A549 (cell line): ENCODE measurements around the gene UGT3A2. TPM values are rescaled to one million over a fixed set of nuclear protein-coding genes. Genes with fewer than 3 reads are reported as not detected.

ENCODE experiments used
- ATAC-seq, 2 experiments: fragments of 200-7000 bp in 1 of 2; fragments of >200 bp in 1 of 2; cut with Nextera tagmentation in 1 of 2; cut with Tn5 transposase in 1 of 2; 3 replicates each; pipeline versions ENCODE4 v1.8.0 to v1.9.1; 2018 to 2020; ENCODE audit warnings: mild to moderate bottlenecking in 1 of 2, moderate library complexity in 1 of 2
- CTCF ChIA-PET: fragments of 300-600 bp; sonication (Branson Sonifier 250); formaldehyde crosslinking; extraction: SDS; loops from one replicate; lab custom pipeline; 2021; ENCODE audit warnings: antibody characterized with exemption, inconsistent platforms; lab: Yijun Ruan, JAX
- POLR2A ChIA-PET: fragments of 350-600 bp; formaldehyde crosslinking; extraction: SDS; loops from one replicate; lab custom pipeline; 2021; ENCODE audit warnings: antibody characterized with exemption, inconsistent platforms; lab: Yijun Ruan, JAX
- DNase-seq, 2 experiments: peaks; one replicate each; pipeline versions ENCODE4 v3.0.0 to v3.0.0-alpha.2; 2011 to 2016; ENCODE audit warnings: low read depth in 1 of 2, low spot score in 1 of 2
- FAIRE-seq: peaks from 2 replicates; lab custom pipeline; 2011; peaks lifted over from hg19 to GRCh38; lab: Jason Lieb, UNC
- H3K27ac ChIP-seq, 2 experiments: fragments of >200 bp; sonication (Bioruptor Twin); formaldehyde crosslinking; 3 replicates each; pipeline ENCODE4 v1.5.1; 2016 to 2017
- H3K4me1 ChIP-seq: fragments of >200 bp; sonication (Bioruptor Twin); formaldehyde crosslinking; 3 replicates; pipeline ENCODE4 v1.6.1; 2016
- H3K4me2 ChIP-seq: fragments of >200 bp; sonication (Bioruptor Twin); formaldehyde crosslinking; 3 replicates; pipeline ENCODE4 v1.6.1; 2016
- H3K4me3 ChIP-seq: fragments of >200 bp; sonication (Bioruptor Twin); formaldehyde crosslinking; 3 replicates; pipeline ENCODE4 v1.5.1; 2016
- H3K9me3 ChIP-seq: fragments of >200 bp; sonication (Bioruptor Twin); formaldehyde crosslinking; 3 replicates; pipeline ENCODE4 v1.6.1; 2016
- ATOH8 ChIP-seq: fragments of 250-450 bp; sonication (Bioruptor Pico); IDR thresholded peaks from 2 replicates; pipeline ENCODE4 v1.5.0; 2020; ENCODE audit warnings: low read depth, mild to moderate bottlenecking, moderate library complexity
- BCL3 ChIP-seq: fragments of >200 bp; sonication (Bioruptor Twin); formaldehyde crosslinking; IDR thresholded peaks from 3 replicates; pipeline ENCODE4 v1.6.1; 2016
- BHLHE40 ChIP-seq: IDR thresholded peaks from 2 replicates; pipeline ENCODE4 v1.6.1; 2012; ENCODE audit warnings: low read depth, low read length, inconsistent platforms
- CBX8 ChIP-seq: fragments of 200-600 bp; sonication (generic); IDR thresholded peaks from 2 replicates; pipeline ENCODE4 v1.6.1; 2016
- CHD4 ChIP-seq: fragments of 200-600 bp; sonication (generic); IDR thresholded peaks from 2 replicates; pipeline ENCODE4 v1.6.1; 2016; ENCODE audit warnings: antibody characterized with exemption, mild to moderate bottlenecking, borderline replicate concordance
- CTCF ChIP-seq: fragments of >200 bp; sonication (Bioruptor Twin); formaldehyde crosslinking; IDR thresholded peaks from 3 replicates; pipeline ENCODE4 v1.5.1; 2016
- E2F6 ChIP-seq: IDR thresholded peaks from 2 replicates; pipeline ENCODE4 v1.6.1; 2012; ENCODE audit warnings: low read depth, borderline replicate concordance
- EHMT2 ChIP-seq: fragments of 200-600 bp; sonication (generic); IDR thresholded peaks from 2 replicates; pipeline ENCODE4 v1.6.1; 2016; ENCODE audit warnings: antibody characterized with exemption, low read depth, mild to moderate bottlenecking, moderate library complexity
- FOSL2 ChIP-seq, 2 experiments: fragments of 450-650 bp in 1 of 2; fragments of >200 bp in 1 of 2; sonication (Bioruptor Twin) in 1 of 2; formaldehyde crosslinking; IDR thresholded peaks; 2 replicates each; pipeline versions ENCODE4 v1.5.0 to v1.6.1; 2016 to 2020; ENCODE audit warnings: mild to moderate bottlenecking in 1 of 2, moderate library complexity in 1 of 2
- FOXS1 ChIP-seq: fragments of 250-450 bp; sonication (Bioruptor Pico); IDR thresholded peaks from 2 replicates; pipeline ENCODE4 v1.5.0; 2020; ENCODE audit warnings: mild to moderate bottlenecking, moderate library complexity
- HES2 ChIP-seq: fragments of >200 bp; sonication (Bioruptor Twin); formaldehyde crosslinking; IDR thresholded peaks from 2 replicates; pipeline ENCODE4 v1.6.1; 2016
- HEYL ChIP-seq: fragments of 250-450 bp; sonication (Bioruptor Pico); IDR thresholded peaks from 2 replicates; pipeline ENCODE4 v1.8.0; 2021; ENCODE audit warnings: mild to moderate bottlenecking, moderate library complexity
- HOXB13 ChIP-seq: fragments of 250-450 bp; sonication (Bioruptor Pico); IDR thresholded peaks from 2 replicates; pipeline ENCODE4 v1.5.0; 2020; ENCODE audit warnings: low read depth, mild to moderate bottlenecking, moderate library complexity
- JUNB ChIP-seq: fragments of >200 bp; sonication (Bioruptor Twin); formaldehyde crosslinking; IDR thresholded peaks from 2 replicates; pipeline ENCODE4 v1.6.1; 2016
- KDM5A ChIP-seq: fragments of 200-600 bp; sonication (generic); IDR thresholded peaks from 2 replicates; pipeline ENCODE4 v1.6.1; 2016; ENCODE audit warnings: antibody characterized with exemption, mild to moderate bottlenecking
- MAFK ChIP-seq: fragments of 450-650 bp; IDR thresholded peaks from 2 replicates; pipeline ENCODE4 v1.6.1; 2014; ENCODE audit not compliant: partially characterized antibody
- MAX ChIP-seq: IDR thresholded peaks from 2 replicates; pipeline ENCODE4 v1.6.1; 2012
- NPAS2 ChIP-seq: fragments of 250-450 bp; sonication (Bioruptor Pico); IDR thresholded peaks from 2 replicates; pipeline ENCODE4 v1.8.0; 2022; ENCODE audit warnings: mild to moderate bottlenecking, moderate library complexity, borderline replicate concordance
- RARB ChIP-seq: fragments of 250-450 bp; sonication (Bioruptor Pico); IDR thresholded peaks from 2 replicates; pipeline ENCODE4 v1.8.0; 2021; ENCODE audit warnings: mild to moderate bottlenecking, moderate library complexity
- RNF2 ChIP-seq: fragments of 200-600 bp; sonication (generic); IDR thresholded peaks from 2 replicates; pipeline ENCODE4 v1.6.1; 2016; ENCODE audit warnings: low read depth, mild to moderate bottlenecking, antibody characterized with exemption, moderate library complexity, borderline replicate concordance
- SMC3 ChIP-seq: fragments of >200 bp; sonication (Bioruptor Twin); formaldehyde crosslinking; IDR thresholded peaks from 3 replicates; pipeline ENCODE4 v1.6.1; 2018; ENCODE audit warnings: inconsistent platforms
- SREBF2 ChIP-seq: fragments of 450-650 bp; IDR thresholded peaks from 2 replicates; pipeline ENCODE4 v1.6.1; 2014; ENCODE audit warnings: mild to moderate bottlenecking, moderate library complexity
- TFCP2L1 ChIP-seq: fragments of 250-450 bp; sonication (Bioruptor Pico); IDR thresholded peaks from 2 replicates; pipeline ENCODE4 v1.5.0; 2021; ENCODE audit warnings: mild to moderate bottlenecking
- TP53 ChIP-seq: fragments of 250-450 bp; sonication (Bioruptor Pico); IDR thresholded peaks from 2 replicates; pipeline ENCODE4 v1.5.0; 2021; ENCODE audit warnings: mild to moderate bottlenecking, moderate library complexity
- ZFP36 ChIP-seq: fragments of 450-650 bp; IDR thresholded peaks from 2 replicates; pipeline ENCODE4 v1.6.1; 2014; ENCODE audit warnings: borderline replicate concordance; ENCODE audit not compliant: partially characterized antibody
- ZNF302 ChIP-seq: fragments of 250-450 bp; sonication (Bioruptor Pico); IDR thresholded peaks from 2 replicates; pipeline ENCODE4 v1.9.0; 2021; ENCODE audit warnings: inconsistent platforms, mild to moderate bottlenecking, moderate library complexity
- WGBS: methylation state at CpG from one replicate; pipeline ENCODE4 v1.1.6; 2017; ENCODE audit errors: missing lambda C conversion rate; 5-methylcytosine and 5-hydroxymethylcytosine counted together
- polyA plus RNA-seq, 4 experiments: library from polyadenylated mRNA; depleted of rRNA in 3 of 4; stranded (reverse); fragments of >200 nt; fragmentation: RNase III in 1 of 4; extraction: RNeasy Plus Mini Kit Qiagen cat#74134 plus additional on column Dnase treatment in 1 of 4; gene quantifications; 2 replicates in 3 of 4; 3 replicates in 1 of 4; pipeline ENCODE4 v1.2.3, GENCODE V29; 2011 to 2017

Gene UGT3A2
- polyA plus RNA-seq, 2 of the 4 experiments (the other 2 are of a cell fraction) = not detected

- no peak for TF ChIP-seq CHD4
- TF ChIP-seq FOXS1 = no peak
- no peak for TF ChIP-seq NPAS2 (CRISPR knock-in tag)
- TF ChIP-seq MAX = no peak
- no peak for TF ChIP-seq RNF2
- no peak for TF ChIP-seq SMC3
- no peak for TF ChIP-seq HES2
- no peak for TF ChIP-seq SREBF2
- TF ChIP-seq BHLHE40 = no peak
- TF ChIP-seq, all 56 proteins: peak for 0
These were observed 10.7 kb downstream of the UGT3A2 start (continued) for GRCh38 chr5:36055984-36056383.

- no peak overlapping the region for H3K4me3 ChIP-seq
- ATAC-seq = no peak
- H3K4me1 ChIP-seq = no peaks in the 10 kb centered on the region
- no peak for DNase-seq
- FAIRE-seq = no peak
- no peak overlapping the region for H3K27ac ChIP-seq
- H3K9me3 ChIP-seq = no peaks in the 10 kb centered on the region
- 5% methylated on average over 3 of the region's 3 CpGs for WGBS
- TF ChIP-seq TFCP2L1 (CRISPR knock-in tag) = no peak
- no peak for TF ChIP-seq EHMT2
- TF ChIP-seq RNF2 = no peak
- TF ChIP-seq HOXB13 (CRISPR knock-in tag) = no peak
- TF ChIP-seq ZNF302 (CRISPR knock-in tag) = no peak
- no peak for TF ChIP-seq MAFK
- no peak for TF ChIP-seq FOSL2 (IDR thresholded peaks at IDR 0.05)
- no peak for TF ChIP-seq FOSL2 (CRISPR knock-in tag; IDR thresholded peaks at IDR 0.05)
- TF ChIP-seq SMC3 = no peak
- no peak for TF ChIP-seq JUNB
- TF ChIP-seq MAX = no peak
- TF ChIP-seq ZFP36 = no peak
- TF ChIP-seq HEYL (CRISPR knock-in tag) = no peak
- TF ChIP-seq CBX8 = no peak
- TF ChIP-seq KDM5A = no peak
- no peak for TF ChIP-seq ATOH8 (CRISPR knock-in tag)
- TF ChIP-seq BCL3 = no peak
- no peak for TF ChIP-seq TP53 (CRISPR knock-in tag)
- no peak for TF ChIP-seq RARB (CRISPR knock-in tag)
- TF ChIP-seq E2F6 = no peak
- no peak for TF ChIP-seq CTCF
- TF ChIP-seq, all 56 proteins: peak for 0
- ChIA-PET POLR2A (no interaction called here), CTCF (interaction anchor here (1.1 kb wide), 1 partner anchor 25 kb away, joined by 3 read pairs; no protein-coding TSS in a partner anchor)
- H3K4me2 ChIP-seq = no peak overlapping the region
These were observed 12.0 kb downstream of the UGT3A2 start for GRCh38 chr5:36054647-36055046.
